T-cell (primary cell): ENCODE measurements around the gene ACKR2. TPM values are rescaled to one million over a fixed set of nuclear protein-coding genes. Genes with fewer than 3 reads are reported as not detected.

Experiments used
- ATAC-seq, 4 experiments: fragments of 200-7000 bp in 3 of 4; fragments of 150-1000 bp in 1 of 4; cut with Tn5 transposase; replicated peaks in 1 of 4; 1 replicate in 3 of 4; 2 replicates in 1 of 4; pipeline ENCODE4 v1.10.0; 2021; ENCODE audit warnings: moderate library complexity in 3 of 4, mild to moderate bottlenecking in 2 of 4, moderate number of reproducible peaks in 1 of 4
- CTCF ChIA-PET, 2 donors: fragments of 300-600 bp; sonication (Branson Sonifier 250); formaldehyde crosslinking; loops; one replicate each; lab custom pipeline; 2022; ENCODE audit warnings: antibody characterized with exemption in 2 of 2; lab: Charles Lee
- POLR2A ChIA-PET, 2 donors: fragments of 300-600 bp; sonication (Branson Sonifier 250); formaldehyde crosslinking; loops; one replicate each; lab custom pipeline; 2022; ENCODE audit warnings: antibody characterized with exemption in 2 of 2; lab: Charles Lee
- DNase-seq, 35 experiments: peaks; one replicate each; pipeline versions ENCODE4 v3.0.0 to v3.0.0-alpha.2; 2013 to 2023
- H3K27ac ChIP-seq: one replicate; pipeline ENCODE4 v1.5.1; 2013; ENCODE audit warnings: low read length
- H3K27me3 ChIP-seq, 2 experiments: replicated peaks in 1 of 2; 1 replicate in 1 of 2; 2 replicates in 1 of 2; pipeline versions ENCODE4 v1.6.1 to v1.7.0; 2013; ENCODE audit warnings: low read length in 1 of 2, mixed read lengths in 1 of 2; ENCODE audit not compliant: control insufficient read depth in 2 of 2, insufficient read depth in 2 of 2; ENCODE audit errors: extremely low read depth in 1 of 2
- H3K36me3 ChIP-seq, 2 donors: 1 replicate in 1 of 2; 2 replicates in 1 of 2; pipeline versions ENCODE4 v1.6.1 to v1.7.0; 2013; ENCODE audit warnings: low read length in 1 of 2; ENCODE audit not compliant: control insufficient read depth in 2 of 2, insufficient read depth in 1 of 2; ENCODE audit errors: extremely low read depth in 1 of 2
- H3K4me1 ChIP-seq, 2 experiments: 1 replicate in 1 of 2; 2 replicates in 1 of 2; pipeline versions ENCODE4 v1.6.1 to v1.7.0; 2013; ENCODE audit warnings: low read length in 2 of 2, mixed read lengths in 1 of 2; ENCODE audit not compliant: insufficient read depth in 2 of 2, control insufficient read depth in 1 of 2; ENCODE audit errors: extremely low read depth in 1 of 2
- H3K4me3 ChIP-seq, 2 donors: 1 replicate in 1 of 2; 2 replicates in 1 of 2; pipeline versions ENCODE4 v1.5.1 to v1.7.0; 2013; ENCODE audit warnings: mild to moderate bottlenecking in 2 of 2, low read length in 1 of 2, moderate library complexity in 1 of 2; ENCODE audit not compliant: control insufficient read depth in 1 of 2; ENCODE audit errors: extremely low read depth in 1 of 2
- H3K9me3 ChIP-seq: 2 replicates; pipeline ENCODE4 v1.7.0; 2013
- H3K27ac Mint-ChIP-seq, 2 donors: one replicate each; pipeline ENCODE4 v1.8.0; 2020 to 2021; ENCODE audit warnings: mild to moderate bottlenecking in 2 of 2, mixed read lengths in 2 of 2
- H3K27me3 Mint-ChIP-seq, 2 donors: one replicate each; pipeline ENCODE4 v1.8.0; 2021 to 2022; ENCODE audit warnings: mixed read lengths in 2 of 2
- H3K36me3 Mint-ChIP-seq: one replicate; pipeline ENCODE4 v1.8.0; 2021; ENCODE audit warnings: mixed read lengths
- H3K4me1 Mint-ChIP-seq, 3 donors: one replicate each; pipeline ENCODE4 v1.8.0; 2020 to 2022; ENCODE audit warnings: mixed read lengths in 3 of 3, mild to moderate bottlenecking in 1 of 3
- H3K4me3 Mint-ChIP-seq, 3 donors: one replicate each; pipeline ENCODE4 v1.8.0; 2020 to 2022; ENCODE audit warnings: mild to moderate bottlenecking in 3 of 3, mixed read lengths in 3 of 3, moderate library complexity in 3 of 3
- H3K9me3 Mint-ChIP-seq, 3 donors: one replicate each; pipeline ENCODE4 v1.8.0; 2020 to 2022; ENCODE audit warnings: mixed read lengths in 3 of 3
- WGBS: methylation state at CpG from one replicate; pipeline ENCODE4 v1.1.5; 2013; ENCODE audit warnings: missing lambda C conversion rate; ENCODE audit not compliant: insufficient coverage; 5-methylcytosine and 5-hydroxymethylcytosine counted together
- total RNA-seq, 35 experiments: library from RNA in 6 of 35; stranded (reverse) in 6 of 35; fragments of 120-200 nt in 1 of 35; gene quantifications; one replicate each; pipeline versions ENCODE4 v1.2.1 to v1.2.4 and lab custom pipeline; 2013 to 2026

The ACKR2 gene
- total RNA-seq, 5 donors from 2014 or later (not counting 1 experiment from before 2014, with no cell fraction given), result 0.20 to 1.2 (median 0.80) TPM; not detected in 1

DNA sequence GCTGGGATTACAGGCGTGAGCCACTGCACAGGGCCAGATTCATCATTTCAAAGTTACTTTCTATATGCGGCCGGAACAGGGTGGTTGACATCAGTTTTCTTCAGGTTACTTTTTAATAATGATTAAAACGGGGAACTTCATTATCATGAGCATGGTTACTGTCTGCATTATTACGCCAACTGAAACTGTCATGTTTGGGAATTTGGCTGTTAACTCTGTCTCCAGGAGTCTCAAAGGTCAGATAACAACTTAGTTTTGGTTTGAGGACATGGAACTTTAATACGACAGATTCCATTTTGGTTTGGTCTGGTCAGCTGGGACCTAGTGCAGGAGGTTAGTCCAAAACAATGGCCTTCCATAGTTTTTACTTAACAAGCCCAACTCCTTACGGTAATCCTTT, 57.9 kb downstream of the ACKR2 start:
- ChIA-PET CTCF (interaction anchor here in 1 of 2 donors (0.8 kb wide), 1 partner anchor 10 kb away, joined by 3 read pairs; no protein-coding TSS in a partner anchor), POLR2A (interaction anchor here in 1 of 2 donors (0.6 kb wide), 1 partner anchor 275 kb away, joined by 5 read pairs; no protein-coding TSS in a partner anchor)
- no peak for ATAC-seq
- Mint-ChIP-seq H3K27ac (no peak overlapping the region), H3K9me3 (no peaks in the 10 kb centered on the region), H3K4me3 (no peak overlapping the region), H3K27me3 (peaks cover 0 to under 1% of the 10 kb centered on the region in 2 donors), H3K36me3 (no peaks in the 10 kb centered on the region), H3K4me1 (no peaks in the 10 kb centered on the region)
- WGBS, result 83% methylated on average over 6 of the region's 7 CpGs
- H3K4me1 ChIP-seq, result no peaks in the 10 kb centered on the region
- no peak overlapping the region for H3K27ac ChIP-seq
- H3K27me3 ChIP-seq, result peaks cover 0 to 12% of the 10 kb centered on the region in 2 experiments
- no peaks in the 10 kb centered on the region for H3K36me3 ChIP-seq
- no peaks in the 10 kb centered on the region for H3K9me3 ChIP-seq
- DNase-seq, result no peak
- H3K4me3 ChIP-seq, result no peak overlapping the region

DNA sequence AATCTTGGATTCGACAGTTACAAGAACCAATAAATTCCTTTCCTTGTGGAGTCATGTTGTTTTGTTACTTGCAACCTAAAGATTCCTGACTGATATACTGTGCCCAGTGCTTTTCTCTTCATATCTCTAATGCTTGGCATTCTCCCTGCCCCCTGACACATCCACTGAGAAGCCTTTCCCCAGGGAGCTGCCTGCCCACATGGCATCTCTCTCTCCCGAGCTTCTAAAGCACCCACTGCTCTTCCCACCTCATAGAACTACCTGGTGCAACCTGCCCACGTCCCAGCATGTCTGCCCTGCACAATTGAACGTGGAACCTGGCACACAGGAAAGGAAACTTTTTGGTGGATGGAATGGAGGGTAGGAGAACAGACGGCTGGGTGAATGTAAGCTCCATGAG, 59.6 kb downstream of the ACKR2 start:
- no peaks in the 10 kb centered on the region for H3K4me1 ChIP-seq
- H3K4me3 ChIP-seq, result no peak overlapping the region
- ATAC-seq (no peak), DNase-seq (no peak)
- no peaks in the 10 kb centered on the region for H3K36me3 Mint-ChIP-seq
- 100% methylated on average over 1 of the region's 5 CpGs for WGBS
- H3K9me3 ChIP-seq, result no peaks in the 10 kb centered on the region
- no peaks in the 10 kb centered on the region for H3K36me3 ChIP-seq
- H3K27me3 Mint-ChIP-seq, result peaks cover 0 to 6% of the 10 kb centered on the region in 2 donors
- ChIA-PET POLR2A (no interaction called here), CTCF (interaction anchor here in 1 of 2 donors (0.6 kb wide), 1 partner anchor 9 kb away, joined by 3 read pairs; no protein-coding TSS in a partner anchor)
- no peak overlapping the region for H3K27ac Mint-ChIP-seq
- H3K4me3 Mint-ChIP-seq, result no peak overlapping the region
- H3K4me1 Mint-ChIP-seq, result no peaks in the 10 kb centered on the region
- H3K27ac ChIP-seq, result no peak overlapping the region
- H3K27me3 ChIP-seq, result peaks cover 0 to 17% of the 10 kb centered on the region in 2 experiments
- H3K9me3 Mint-ChIP-seq, result no peaks in the 10 kb centered on the region

DNA sequence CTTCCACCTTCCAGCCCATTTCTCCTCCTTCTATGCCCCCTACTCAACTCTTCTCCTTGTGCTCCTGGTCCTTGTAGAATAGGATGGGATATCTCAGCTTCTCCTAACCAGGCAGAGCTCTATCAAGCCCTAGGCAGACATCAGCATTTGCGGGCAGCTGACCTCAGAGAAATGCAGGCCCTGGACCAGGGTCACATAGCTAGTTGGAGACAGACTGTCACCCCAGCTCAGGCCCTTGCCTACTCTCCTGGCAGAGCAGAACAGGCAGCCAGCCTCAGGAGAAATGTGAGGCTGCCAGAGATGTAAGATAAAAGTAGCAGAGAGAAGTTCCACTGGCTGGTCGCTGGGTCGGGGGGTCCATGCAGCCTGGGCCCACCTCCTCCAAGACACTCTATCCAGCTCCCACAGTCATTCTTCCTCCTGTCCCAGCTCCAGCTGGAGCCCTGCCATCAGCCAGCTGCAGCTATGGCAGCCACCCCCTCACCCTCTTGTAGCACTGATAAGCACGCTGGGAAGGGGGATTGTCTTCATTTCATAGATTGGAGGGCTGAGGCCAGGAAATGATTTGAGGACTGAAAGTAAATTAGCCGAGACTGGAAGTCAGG, 62.4 kb downstream of the ACKR2 start:
- Histone ChIP-seq H3K27ac (no peak overlapping the region), H3K36me3 (no peaks in the 10 kb centered on the region), H3K4me3 (no peak overlapping the region), H3K9me3 (no peaks in the 10 kb centered on the region), H3K27me3 (peaks cover 0 to 25% of the 10 kb centered on the region in 2 experiments), H3K4me1 (no peaks in the 10 kb centered on the region)
- H3K4me3 Mint-ChIP-seq, result no peak overlapping the region
- ChIA-PET CTCF (no interaction called here), POLR2A (no interaction called here)
- peaks cover 0 to 9% of the 10 kb centered on the region in 2 donors for H3K27me3 Mint-ChIP-seq
- no peaks in the 10 kb centered on the region for H3K4me1 Mint-ChIP-seq
- DNase-seq, result no peak
- ATAC-seq, result no peak
- H3K36me3 Mint-ChIP-seq, result no peaks in the 10 kb centered on the region
- H3K27ac Mint-ChIP-seq, result no peak overlapping the region
- WGBS, result 100% methylated on average over 1 of the region's 5 CpGs
- H3K9me3 Mint-ChIP-seq, result no peaks in the 10 kb centered on the region

DNA sequence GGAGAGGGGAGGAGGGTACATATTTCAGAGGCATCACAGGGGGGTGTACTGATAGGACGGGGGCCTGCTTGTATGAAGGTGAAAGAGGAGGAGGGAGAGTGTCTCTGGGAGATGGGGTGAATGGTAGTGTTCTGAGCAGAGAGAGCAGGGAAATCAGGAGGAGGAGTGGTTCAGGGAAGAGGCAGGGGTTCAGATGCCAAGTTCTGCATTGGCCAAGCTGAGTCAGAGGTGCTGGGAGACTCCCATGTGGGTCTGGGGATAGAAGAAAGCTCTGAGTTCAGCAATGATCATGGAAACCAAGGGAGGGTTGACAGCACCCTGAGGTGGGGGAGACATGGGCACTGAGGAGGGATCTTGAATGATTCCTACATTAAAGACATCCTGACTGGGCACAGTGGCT, 63.5 kb downstream of the ACKR2 start:
- Histone ChIP-seq H3K9me3 (no peaks in the 10 kb centered on the region), H3K4me1 (no peaks in the 10 kb centered on the region), H3K4me3 (no peak overlapping the region), H3K27me3 (peaks cover 0 to 25% of the 10 kb centered on the region in 2 experiments), H3K27ac (no peak overlapping the region), H3K36me3 (no peaks in the 10 kb centered on the region)
- no peak for DNase-seq
- WGBS, result 44% methylated on average over 1 of the region's 1 CpG
- Mint-ChIP-seq H3K4me3 (no peak overlapping the region), H3K4me1 (no peaks in the 10 kb centered on the region), H3K36me3 (no peaks in the 10 kb centered on the region), H3K9me3 (no peaks in the 10 kb centered on the region), H3K27ac (no peak overlapping the region), H3K27me3 (peaks cover 0 to 9% of the 10 kb centered on the region in 2 donors)
- ChIA-PET CTCF (interaction anchor here in 1 of 2 donors (0.7 kb wide), 1 partner anchor 41 kb away, joined by 3 read pairs; no protein-coding TSS in a partner anchor), POLR2A (no interaction called here)
- ATAC-seq, result no peak

DNA sequence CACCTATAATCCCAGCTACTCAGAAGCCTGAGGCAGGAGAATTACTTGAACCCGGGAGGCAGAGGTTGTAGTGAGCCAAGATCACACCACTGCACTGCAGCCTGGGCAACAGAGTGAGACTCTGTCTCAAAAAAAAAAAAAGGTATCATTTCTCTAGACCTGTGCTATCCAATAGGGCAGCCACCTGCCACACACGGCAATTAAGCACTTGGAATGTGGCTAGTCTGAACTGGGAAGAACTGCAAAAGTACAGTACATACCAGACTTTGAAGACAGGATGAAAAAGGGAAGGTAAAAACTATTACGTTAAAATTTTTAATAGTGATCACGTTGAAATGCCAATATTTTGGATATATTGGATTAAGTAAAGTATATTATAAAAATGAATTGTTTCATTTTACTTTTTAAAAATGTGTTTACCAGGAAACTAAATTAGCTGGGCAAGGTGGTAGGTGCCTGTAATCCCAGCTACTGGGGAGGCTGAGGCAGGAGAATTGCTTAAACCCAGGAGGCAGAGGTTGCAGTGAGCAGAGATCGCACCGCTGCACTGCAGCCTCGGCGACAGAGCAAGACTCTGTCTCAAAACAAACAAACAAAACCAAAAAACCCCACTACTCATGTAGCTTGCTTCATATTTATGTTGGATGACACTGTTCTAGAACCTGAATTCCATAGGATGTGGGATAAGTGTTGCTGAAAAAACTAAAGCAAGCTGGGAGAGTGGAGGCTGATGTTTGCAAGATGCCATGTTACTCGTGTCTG, 64.2 kb downstream of the ACKR2 start:
- Mint-ChIP-seq H3K4me1 (no peaks in the 10 kb centered on the region), H3K36me3 (no peaks in the 10 kb centered on the region), H3K27me3 (peaks cover 0 to 9% of the 10 kb centered on the region in 2 donors), H3K27ac (no peak overlapping the region), H3K9me3 (no peaks in the 10 kb centered on the region), H3K4me3 (no peak overlapping the region)
- CTCF ChIA-PET, result interaction anchor here in 1 of 2 donors (0.7 kb wide), 1 partner anchor 42 kb away, joined by 3 read pairs; no protein-coding TSS in a partner anchor
- Histone ChIP-seq H3K9me3 (no peaks in the 10 kb centered on the region), H3K36me3 (no peaks in the 10 kb centered on the region), H3K4me3 (no peak overlapping the region), H3K27ac (no peak overlapping the region), H3K27me3 (peaks cover 0 to 25% of the 10 kb centered on the region in 2 experiments), H3K4me1 (no peaks in the 10 kb centered on the region)
- no peak for DNase-seq
- WGBS, result 57% methylated on average over 1 of the region's 9 CpGs
- no peak for ATAC-seq
- POLR2A ChIA-PET, result interaction anchor here in 1 of 2 donors (0.6 kb wide), 1 partner anchor 471 kb away, joined by 4 read pairs; no protein-coding TSS in a partner anchor

DNA sequence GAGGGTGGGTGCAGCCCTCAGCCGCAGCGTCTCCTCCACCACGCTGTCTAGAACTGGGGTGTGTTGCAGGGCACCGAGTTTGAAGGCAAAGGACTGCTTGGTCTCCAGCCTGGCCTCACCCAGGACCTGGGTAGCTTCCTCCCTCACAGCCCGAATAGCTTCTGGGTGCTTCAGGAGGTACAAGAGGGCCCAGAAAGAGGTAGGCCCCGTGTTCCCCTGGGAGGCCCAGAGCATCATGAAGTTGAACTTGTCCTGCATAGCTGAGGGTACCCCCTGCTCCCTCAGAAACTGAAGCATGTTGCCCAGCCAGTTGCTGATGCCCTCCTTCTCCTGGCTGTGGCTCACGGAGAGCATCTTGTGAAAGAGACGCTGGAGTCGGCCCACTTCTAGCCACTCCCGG, 65.5 kb downstream of the ACKR2 start:
- no peaks in the 10 kb centered on the region for H3K36me3 ChIP-seq
- H3K4me3 ChIP-seq, result no peak overlapping the region
- no peaks in the 10 kb centered on the region for H3K9me3 ChIP-seq
- POLR2A ChIA-PET, result no interaction called here
- CTCF ChIA-PET, result no interaction called here
- Mint-ChIP-seq H3K4me3 (no peak overlapping the region), H3K27ac (no peak overlapping the region), H3K36me3 (no peaks in the 10 kb centered on the region), H3K4me1 (no peaks in the 10 kb centered on the region), H3K9me3 (no peaks in the 10 kb centered on the region), H3K27me3 (peaks cover 0 to 9% of the 10 kb centered on the region in 2 donors)
- WGBS, result 82% methylated on average over 8 of the region's 10 CpGs
- DNase-seq (no peak), ATAC-seq (no peak)
- peaks cover 0 to 25% of the 10 kb centered on the region in 2 experiments for H3K27me3 ChIP-seq
- no peaks in the 10 kb centered on the region for H3K4me1 ChIP-seq
- H3K27ac ChIP-seq, result no peak overlapping the region
